CD4-positive, alpha-beta T cell treated with Interleukin-15 for 1 hour (primary cell): ENCODE data around the gene PSMD11.

Source experiments
- DNase-seq: peaks from one replicate; pipeline ENCODE4 v3.0.0-alpha.2; 2020

PSMD11 gene

DNA sequence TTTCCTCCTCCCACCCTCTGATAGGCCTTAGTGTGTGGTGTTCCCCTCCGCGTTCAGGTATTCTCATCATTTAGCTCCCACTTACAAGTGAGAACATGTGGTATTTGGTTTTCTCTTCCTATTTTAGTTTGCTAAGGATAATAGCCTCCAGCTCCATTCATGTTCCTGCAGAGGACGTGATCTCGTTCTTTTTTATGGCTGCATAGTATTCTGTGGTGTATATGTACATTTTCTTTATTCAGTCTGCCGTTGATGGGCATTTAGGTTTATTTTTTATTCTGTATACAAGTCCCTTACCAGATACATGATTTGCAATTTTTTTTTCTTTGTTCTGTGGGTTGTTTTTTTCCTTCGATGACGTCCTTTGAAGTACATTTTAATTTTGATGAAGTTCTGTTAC, 23.6 kb downstream of the PSMD11 start:
- no peak for DNase-seq

- no peak for DNase-seq
Measured at GRCh38 chr17:32470405-32471167, 26.3 kb downstream of the PSMD11 start.

- DNase-seq: no peak
Measured at GRCh38 chr17:32471652-32472051, 27.3 kb downstream of the PSMD11 start.

GRCh38 chr17:32475258-32475657, 30.9 kb downstream of the PSMD11 start:
- DNase-seq: no peak

GRCh38 chr17:32477220-32477619, 32.9 kb downstream of the PSMD11 start:
- DNase-seq: no peak

DNA sequence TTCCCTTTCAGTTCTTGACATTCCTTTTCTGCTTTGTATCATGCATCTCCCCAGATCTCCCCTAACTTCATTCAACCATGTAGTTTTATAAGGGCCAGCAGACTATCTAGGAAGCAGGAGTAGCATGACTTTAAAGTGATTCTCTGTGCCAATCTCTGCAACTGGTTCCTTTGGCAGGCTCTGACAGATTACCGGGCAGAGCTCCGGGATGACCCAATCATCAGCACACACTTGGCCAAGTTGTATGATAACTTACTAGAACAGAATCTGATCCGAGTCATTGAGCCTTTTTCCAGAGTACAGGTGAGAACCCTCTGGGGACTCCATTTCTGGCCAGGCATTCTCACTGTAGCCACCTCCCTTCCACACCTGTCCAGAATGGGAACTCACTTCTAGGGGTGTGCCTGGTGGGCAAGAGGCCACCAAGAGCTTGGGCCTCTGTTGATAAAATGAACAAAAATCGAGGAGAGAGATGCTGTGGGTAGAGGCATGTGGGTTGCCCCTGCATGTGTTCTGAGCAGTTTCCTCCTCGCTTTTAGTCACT, 34.8 kb downstream of the PSMD11 start:
- DNase-seq: no peak

GRCh38 chr17:32481193-32481592, 36.9 kb downstream of the PSMD11 start:
- no peak for DNase-seq

DNA sequence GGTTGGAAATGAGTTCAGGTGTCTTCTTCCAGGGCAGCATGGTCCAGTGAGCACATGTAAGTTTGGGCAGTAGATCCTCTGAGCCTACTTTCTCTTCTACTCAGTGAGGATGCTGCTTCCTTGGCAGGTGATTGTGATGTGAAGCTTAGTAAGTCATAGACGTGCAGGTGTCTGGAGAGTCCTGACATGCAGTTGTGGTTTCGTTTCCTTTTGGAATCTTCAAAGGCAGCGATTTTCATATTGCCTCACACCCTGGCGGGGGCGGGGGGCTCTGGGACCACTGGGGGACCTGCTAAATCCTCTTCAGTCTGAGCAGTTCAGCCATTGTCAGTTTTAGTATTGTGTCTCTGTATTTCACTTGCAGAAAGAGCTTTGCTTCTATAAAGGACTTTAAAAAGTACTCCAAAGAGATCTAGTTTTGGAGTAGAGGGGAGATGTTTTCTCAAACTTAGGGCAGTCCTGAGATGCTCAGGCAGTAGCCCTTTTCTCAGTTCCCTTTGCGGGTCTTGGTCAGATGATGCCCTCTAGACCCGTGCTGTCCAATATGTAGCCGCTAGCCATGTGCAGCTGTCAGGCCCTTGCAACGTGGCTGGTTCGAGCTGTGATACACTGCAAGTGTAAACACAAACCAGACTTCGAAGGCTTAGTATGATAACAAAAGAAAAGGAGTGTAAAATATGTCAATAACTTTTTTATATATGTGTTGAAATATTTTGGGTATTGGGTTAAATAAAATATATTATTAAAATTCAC, 38.4 kb downstream of the PSMD11 start:
- DNase-seq: no peak

DNA sequence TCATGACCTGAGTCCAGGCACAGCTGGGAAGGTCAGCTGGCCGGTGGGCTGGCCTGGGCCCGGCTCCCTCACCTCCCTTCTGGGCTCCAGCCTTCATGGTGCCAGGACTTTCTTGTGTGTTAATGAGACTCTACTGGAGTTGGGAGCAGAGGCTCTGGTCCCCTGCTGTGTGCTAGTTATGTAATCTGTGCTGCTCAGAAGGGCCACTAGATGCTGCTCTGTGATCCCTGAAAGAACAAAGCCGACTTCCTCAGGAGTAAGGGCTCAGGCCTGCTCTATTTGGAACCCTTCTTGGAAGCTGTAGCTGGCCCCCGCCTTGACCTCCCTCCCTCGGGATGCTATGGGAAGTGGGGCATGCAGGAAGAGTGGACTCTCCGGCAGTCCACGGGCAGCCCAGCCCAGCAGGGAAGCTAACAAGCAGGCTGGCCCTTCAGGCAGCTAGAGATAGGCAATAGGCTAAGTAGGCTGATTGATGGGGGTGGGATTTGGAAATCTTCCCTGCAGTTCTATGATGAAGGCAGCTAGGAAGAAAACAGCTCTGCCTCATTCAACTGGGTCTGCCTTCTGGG, 39.2 kb downstream of the PSMD11 start:
- DNase-seq: peak; percentile 54

- DNase-seq: no peak
Measured at GRCh38 chr17:32484041-32484461, 39.7 kb downstream of the PSMD11 start.

- no peak for DNase-seq
Measured at GRCh38 chr17:32484628-32485027, 40.3 kb downstream of the PSMD11 start.

GRCh38 chr17:32485261-32486110, 41.2 kb downstream of the PSMD11 start:
- DNase-seq: no peak

- DNase-seq: peak; percentile 64
Measured at GRCh38 chr17:32486111-32486700, 41.9 kb downstream of the PSMD11 start.

DNA sequence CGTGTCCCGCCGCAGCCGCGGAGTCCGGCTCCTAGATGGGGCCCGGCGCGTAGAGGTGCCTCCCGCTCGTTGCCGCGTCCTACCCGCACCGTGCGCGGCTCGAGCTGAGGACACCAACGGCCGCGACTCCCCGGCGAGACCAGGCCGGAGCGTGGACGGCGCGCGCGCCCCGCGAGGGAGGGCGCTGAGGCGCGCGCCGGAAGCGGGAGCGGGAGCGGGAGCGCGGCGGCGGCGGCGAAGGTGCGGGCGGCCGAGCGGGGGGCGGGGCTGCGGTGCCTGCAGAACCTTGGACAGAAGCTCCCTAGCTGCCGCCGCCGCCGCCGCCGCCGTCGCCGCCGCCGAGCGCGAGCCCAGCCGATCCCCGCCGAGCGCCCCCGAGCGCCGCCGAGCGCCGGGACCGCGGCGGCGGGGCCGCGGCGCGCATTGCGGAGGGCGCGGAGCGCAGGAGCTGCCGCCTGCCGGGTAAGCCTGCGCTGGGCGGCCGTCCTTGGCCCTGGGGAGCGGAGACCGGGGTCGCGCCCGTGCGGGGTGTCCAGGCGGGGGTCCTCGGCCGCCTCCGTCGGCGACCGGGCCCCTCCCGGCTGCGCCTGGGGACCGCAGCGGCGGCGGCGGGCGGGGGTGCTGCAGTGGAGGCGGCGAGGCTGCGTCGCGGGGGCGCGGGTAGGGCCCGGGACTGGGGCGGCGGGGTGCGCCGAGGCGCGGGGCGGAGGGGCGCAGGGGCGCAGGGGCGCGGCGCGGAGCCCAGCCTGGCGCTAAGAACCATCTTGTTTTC, 42.6 kb downstream of the PSMD11 start, which contains the start of gene CDK5R1:
TSS of gene CDK5R1 (plus strand) at position 293 of the 772 bp plus-strand sequence. CDS start 628 bp downstream, outside the sequence.
- DNase-seq: peak; percentile 73

- DNase-seq: no peak
Measured at GRCh38 chr17:32487473-32488176, 43.3 kb downstream of the PSMD11 start.

DNA sequence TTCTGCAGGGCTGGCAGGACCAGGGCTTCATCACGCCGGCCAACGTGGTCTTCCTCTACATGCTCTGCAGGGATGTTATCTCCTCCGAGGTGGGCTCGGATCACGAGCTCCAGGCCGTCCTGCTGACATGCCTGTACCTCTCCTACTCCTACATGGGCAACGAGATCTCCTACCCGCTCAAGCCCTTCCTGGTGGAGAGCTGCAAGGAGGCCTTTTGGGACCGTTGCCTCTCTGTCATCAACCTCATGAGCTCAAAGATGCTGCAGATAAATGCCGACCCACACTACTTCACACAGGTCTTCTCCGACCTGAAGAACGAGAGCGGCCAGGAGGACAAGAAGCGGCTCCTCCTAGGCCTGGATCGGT, 43.9 kb downstream of the PSMD11 start:
- DNase-seq: no peak

DNA sequence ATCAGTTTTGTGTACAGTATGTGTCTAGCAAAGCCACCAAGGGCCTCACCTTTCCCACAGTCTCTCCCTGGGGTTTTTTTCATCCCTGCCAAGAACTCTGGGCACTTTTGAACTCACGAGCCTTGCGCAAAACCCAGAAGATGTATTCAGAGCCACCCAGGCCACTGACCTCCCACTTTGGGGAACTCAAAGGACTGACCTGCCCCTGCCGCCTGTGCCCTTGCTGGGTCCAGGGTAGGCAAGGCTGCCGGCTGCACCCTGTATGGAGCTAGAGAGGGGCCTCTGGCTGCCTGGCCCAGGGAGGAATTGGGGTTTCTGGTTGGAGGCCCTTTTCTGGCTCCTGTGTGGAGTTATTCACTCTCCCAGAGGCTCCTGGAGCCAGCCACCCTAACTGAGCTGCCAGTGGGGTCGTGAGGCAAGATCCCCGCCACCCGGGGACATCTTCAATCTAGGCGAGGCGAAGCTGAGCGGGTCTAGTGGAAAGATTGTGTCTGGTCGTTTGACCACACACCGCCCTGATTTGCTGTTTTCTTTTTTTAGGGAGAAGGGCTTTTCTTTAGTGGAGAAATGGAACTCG, 44.4 kb downstream of the PSMD11 start:
- no peak for DNase-seq

DNA sequence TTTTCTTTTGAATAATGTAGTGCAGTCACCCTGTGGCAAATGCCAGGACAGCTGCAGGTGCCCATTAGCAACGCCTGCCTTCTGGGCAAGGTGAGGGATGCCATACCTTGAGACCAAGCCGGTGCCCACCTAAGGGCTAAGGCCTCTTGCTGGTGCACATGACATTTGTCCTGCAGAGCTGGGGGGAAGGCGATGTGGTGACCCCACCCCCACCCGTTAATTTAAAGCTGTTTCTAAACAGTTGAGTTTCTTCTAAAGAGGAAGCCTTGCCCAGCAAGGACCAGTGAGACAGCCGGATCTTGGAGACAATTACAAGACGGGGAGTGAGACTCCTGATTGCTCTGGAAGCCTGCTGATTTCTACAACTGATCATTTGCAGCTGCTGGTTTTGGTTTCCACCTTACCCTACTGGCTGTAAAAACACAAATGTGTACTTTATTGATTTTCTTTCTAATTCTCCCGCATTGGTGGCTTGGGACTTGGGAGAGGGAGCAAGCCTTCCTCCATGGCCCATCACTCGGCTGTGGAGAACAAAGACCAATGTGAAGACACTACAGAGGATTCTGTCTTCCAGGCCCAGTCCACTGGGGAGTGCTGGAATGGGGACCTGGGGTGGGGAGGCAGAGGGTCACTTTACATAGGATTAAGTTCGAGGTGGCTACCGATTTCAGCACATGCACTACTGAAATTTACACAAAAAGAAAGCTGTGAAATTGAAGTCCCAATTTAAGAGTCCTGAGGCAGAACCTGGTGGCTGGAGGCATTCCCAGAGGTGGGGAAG, 45.2 kb downstream of the PSMD11 start:
- DNase-seq: no peak

GRCh38 chr17:32490101-32490482, 45.8 kb downstream of the PSMD11 start:
- no peak for DNase-seq
